Glomerular endothelial cell (primary cell): ENCODE data around the gene AKR1C4. TPM values are rescaled to one million over a fixed set of nuclear protein-coding genes. Genes with fewer than 3 reads are reported as not detected.
"Not testable (repeated sequence)": the region's sequence is repeated elsewhere in the genome, so short reads cannot be mapped to it uniquely, and the experiment has no call there.

ENCODE experiments used
- DNase-seq: peaks from one replicate; pipeline ENCODE4 v3.0.0-alpha.2; 2011; ENCODE audit warnings: low read depth, low spot score; ENCODE audit errors: extremely low read depth
- total RNA-seq: library from RNA; depleted of rRNA; stranded (reverse); fragments of >200 nt; gene quantifications from 2 replicates; pipeline ENCODE4 v1.2.3, GENCODE V29; 2015

Gene AKR1C4
- total RNA-seq, 1 donor from 2014 or later, result not detected

DNA sequence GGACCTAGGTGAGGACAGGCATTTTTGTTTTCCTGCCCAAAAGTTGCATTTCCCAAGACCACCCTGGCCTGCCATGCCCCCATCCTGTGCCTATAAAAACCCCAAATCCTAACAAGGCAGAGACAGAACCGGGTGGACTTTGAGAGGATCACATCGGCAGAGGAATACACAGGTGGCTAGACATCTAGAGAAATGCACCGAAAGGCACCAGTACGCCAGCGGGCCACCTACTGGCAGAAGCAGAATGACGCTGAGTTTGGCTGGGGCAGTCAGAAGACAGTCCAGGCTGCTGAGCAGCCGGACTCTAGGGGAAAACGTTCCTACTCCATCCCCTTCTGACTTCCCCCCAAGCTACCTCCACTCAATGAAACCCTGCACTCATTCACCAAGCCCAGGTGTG is 2.8 kb downstream of the AKR1C4 start:
- DNase-seq, result no peak

- no peak for DNase-seq
These were observed 10.2 kb downstream of the AKR1C4 start for GRCh38 chr10:5206799-5207198.

DNA sequence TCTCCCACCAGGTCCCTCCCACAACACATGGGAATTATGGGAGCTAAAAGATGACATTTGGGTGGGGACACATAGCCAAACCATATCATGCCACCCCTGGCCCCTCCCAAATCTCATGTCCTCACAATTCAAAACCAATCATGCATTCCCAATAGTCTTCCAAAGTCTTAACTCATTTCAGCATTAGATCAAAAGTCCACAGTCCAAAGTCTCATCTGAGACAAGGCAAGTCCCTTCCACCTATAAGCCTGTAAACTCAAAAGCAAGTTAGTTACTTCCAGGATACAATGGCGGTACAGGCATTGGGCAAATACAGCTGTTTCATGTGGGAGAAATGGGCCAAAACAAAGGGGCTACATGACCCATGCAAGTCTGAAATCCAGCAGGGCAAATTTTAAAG is 13.1 kb downstream of the AKR1C4 start:
- DNase-seq, result not testable (repeated sequence)

DNA sequence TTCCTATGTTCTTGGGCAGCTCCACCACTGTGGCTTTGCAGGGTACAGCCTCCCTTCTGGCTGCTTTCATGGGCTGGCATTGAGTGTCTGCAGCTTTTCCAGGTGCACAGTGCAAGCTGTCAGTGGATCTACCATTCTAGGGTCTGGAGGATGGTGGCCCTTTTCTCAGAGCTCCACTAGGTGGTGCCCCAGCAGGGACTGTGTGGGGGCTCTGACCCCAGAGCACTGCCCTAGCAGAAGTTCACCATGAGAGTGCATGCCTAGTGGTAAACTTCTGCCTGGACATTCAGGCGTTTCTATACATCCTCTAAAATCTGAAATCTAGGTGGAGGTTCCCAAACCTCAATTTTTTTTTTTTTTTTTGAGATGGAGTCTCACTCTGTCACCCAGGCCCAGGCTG is 13.6 kb downstream of the AKR1C4 start:
- DNase-seq, result not testable (repeated sequence)

- no peak for DNase-seq
These were observed 15.3 kb downstream of the AKR1C4 start for GRCh38 chr10:5211696-5212536.

DNA sequence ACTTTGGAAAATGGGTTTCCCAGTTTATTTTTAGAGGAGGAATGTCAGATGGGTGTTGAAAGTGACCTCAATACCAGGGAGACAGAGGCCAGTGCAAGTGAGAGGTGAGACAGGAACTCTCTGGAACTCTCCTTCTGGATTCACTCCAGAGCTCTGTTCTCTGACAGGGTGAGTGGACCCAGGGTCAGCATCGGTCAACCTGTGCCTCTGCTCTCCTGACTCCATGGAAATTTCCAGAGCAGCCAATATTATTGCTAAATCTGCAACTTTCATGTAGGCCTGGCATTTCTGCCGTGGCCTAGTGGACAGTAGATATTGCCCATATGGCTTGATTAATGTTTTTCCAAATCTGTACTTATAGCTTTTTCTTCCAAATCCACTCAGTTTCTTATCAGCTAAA is 20.2 kb downstream of the AKR1C4 start:
- DNase-seq, result no peak

GRCh38 chr10:5219262-5219661 is 22.6 kb downstream of the AKR1C4 start:
- DNase-seq, result no peak

GRCh38 chr10:5222942-5223341 is 26.3 kb downstream of the AKR1C4 start:
- not testable (repeated sequence) for DNase-seq

- DNase-seq, result no peak
These were observed 32.4 kb downstream of the AKR1C4 start for GRCh38 chr10:5229019-5229418.

DNA sequence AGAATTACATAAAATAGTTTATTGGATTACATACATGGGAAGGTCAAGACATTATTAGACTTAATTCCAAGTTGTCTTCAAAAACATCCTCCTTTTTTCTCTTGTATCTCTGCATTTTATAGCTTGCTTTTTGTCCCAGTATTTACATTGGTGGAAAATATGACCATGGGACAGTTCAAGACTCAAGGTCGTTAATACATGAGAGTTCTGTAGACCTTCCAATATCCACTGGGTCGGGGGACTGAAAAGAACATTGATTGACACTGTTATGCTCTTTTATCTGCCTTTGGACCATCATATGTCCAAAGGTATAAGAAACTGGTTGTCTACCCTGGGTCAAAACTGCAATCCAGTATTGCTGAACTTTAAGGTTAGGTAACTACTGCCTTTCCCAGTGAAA is 36.7 kb downstream of the AKR1C4 start:
- no peak for DNase-seq

GRCh38 chr10:5234106-5234860 is 37.6 kb downstream of the AKR1C4 start:
- no peak for DNase-seq

- DNase-seq, result not testable (repeated sequence)
These were observed 40.9 kb downstream of the AKR1C4 start for GRCh38 chr10:5237541-5237940.

DNA sequence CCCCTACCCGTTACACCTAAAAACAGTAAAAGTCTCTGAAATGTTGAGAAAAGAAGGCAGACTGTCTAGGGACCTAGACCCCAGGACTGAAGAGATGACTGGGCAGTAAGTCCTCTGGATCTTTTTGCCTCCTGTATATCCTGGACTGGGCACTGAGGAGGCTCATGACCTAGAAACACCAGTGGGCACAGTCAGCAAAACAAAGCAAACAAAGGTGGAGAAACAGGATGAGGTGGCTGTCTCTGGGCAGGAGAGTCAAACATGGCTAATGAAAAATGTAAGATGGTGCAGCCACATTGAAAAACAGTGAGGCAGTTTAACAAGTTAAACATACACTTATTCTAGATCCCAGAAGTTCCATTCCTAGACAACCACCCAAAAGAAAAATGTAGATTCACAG is 45.9 kb downstream of the AKR1C4 start:
- no peak for DNase-seq

- no peak for DNase-seq
These were observed 46.9 kb downstream of the AKR1C4 start for GRCh38 chr10:5243521-5243987.

- DNase-seq, result no peak
These were observed 55.8 kb downstream of the AKR1C4 start for GRCh38 chr10:5252177-5253037.

- DNase-seq, result no peak
These were observed 57.9 kb downstream of the AKR1C4 start for GRCh38 chr10:5254488-5254887.

GRCh38 chr10:5257768-5258167 is 61.1 kb downstream of the AKR1C4 start:
- DNase-seq, result not testable (repeated sequence)

DNA sequence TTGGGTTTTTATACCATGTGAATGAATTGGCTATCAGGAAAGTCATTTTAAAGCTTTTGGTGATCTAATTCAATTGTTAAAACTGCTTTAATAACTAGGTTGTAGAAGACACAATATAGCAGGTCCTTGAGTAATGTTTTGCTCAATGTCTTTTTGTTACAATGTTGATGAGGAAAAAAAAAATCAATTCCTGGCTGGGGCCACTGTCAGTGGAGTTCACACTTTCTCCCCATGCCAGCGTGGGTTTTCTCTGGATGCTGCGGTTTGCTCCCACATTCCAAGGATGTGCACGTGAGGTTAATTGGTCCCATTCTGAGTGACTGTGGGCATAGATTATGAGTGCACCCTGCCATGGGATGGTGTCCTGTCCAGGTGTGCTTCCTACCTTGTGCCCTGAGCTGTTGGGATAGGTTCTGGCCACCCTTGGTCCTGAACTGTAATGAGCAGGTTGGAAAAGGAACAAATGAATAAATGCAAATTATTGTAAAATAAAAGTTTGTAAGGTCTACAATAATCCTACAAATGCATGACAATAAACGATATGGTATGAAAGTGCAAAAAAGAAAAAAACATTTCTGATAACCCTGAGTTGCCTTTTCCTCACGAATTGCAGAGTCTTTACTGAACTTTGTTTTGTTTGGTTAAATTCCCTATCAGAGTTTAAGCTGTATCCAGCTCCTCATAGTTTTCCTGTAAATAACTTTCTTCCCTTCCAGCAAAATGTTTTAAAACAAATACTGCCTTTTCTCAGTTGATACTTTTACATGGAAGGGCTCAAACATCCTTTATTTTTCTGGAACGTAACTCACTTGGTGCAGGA is 62.7 kb downstream of the AKR1C4 start:
- no peak for DNase-seq

DNA sequence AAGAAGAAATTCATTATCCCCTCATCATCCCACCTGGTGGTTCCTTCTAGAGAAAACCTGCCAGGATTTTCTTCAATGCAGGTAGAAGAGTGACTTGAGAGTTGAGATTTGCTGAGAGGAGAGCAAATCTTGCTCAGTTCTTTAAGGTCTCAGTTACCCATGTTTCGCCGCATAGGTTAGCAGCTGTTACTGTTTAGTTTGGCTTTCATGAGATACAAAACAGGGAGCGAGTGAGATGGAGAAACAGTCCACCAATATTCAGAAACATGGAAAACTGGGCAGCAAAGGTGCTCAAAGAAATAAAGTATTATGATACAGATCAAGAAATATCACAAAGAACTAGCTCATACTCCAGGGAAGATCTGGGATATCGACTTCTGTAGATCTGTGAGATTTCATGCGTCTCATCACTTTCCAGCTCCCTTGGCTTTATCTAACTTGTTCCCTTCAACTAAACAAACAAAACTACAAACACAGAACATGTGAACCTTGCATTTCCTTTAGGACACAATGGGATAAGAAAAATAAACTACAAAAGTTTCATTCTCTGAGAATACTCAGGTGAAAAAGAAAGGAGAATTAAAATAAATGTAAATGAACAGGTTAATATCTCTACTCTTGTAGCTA is 63.4 kb downstream of the AKR1C4 start:
- DNase-seq, result no peak

GRCh38 chr10:5260828-5261227 is 64.2 kb downstream of the AKR1C4 start:
- DNase-seq, result no peak
